Ovary (tissue), 3 donors: ENCODE results near the gene TENM4.

ENCODE experiments used
- POLR2A ChIP-seq: fragments of 450-650 bp; IDR thresholded peaks from one replicate; pipeline ENCODE4 v1.6.1; 2017; ENCODE audit warnings: antibody characterized with exemption, mild to moderate bottlenecking, moderate library complexity
- TF ChIP-seq, protein P1 (sequence below), 3 donors: fragments of 450-650 bp in 2 of 3; fragments of 200-600 bp in 1 of 3; IDR thresholded peaks; one replicate each; pipeline versions ENCODE4 v1.5.1 to v1.8.0; 2016 to 2022; ENCODE audit warnings: antibody characterized with exemption in 3 of 3, mild to moderate bottlenecking in 1 of 3
- donor health status: DM: no; HTN: no; CAD: no.

DNA sequence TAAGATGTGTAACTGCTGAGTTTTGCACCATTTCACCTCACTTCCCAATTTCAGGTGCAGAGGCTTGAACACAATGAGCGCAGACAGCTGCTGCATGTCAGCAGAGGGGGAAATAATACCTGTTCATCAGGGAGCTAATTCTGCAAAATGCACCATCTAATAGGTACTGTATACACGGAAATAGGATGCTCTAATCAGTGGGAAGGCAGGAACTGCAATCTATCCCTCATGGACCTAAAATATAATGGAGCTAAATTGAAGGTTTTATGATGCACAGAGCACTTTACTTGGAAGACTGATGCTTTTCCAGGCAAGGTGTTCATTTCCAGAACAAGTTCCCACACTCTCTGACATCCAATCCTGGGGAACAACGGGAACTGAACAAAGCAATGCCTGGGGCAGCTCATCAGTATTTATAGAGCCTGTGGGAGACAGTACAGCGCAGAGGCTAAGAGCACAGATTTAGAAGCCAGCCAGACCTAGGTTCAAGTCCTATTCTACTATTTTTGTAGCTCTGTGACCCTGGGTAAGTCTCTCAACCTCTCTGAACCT is 78.5 kb downstream of the TENM4 start:
- TF ChIP-seq, protein P1, sequence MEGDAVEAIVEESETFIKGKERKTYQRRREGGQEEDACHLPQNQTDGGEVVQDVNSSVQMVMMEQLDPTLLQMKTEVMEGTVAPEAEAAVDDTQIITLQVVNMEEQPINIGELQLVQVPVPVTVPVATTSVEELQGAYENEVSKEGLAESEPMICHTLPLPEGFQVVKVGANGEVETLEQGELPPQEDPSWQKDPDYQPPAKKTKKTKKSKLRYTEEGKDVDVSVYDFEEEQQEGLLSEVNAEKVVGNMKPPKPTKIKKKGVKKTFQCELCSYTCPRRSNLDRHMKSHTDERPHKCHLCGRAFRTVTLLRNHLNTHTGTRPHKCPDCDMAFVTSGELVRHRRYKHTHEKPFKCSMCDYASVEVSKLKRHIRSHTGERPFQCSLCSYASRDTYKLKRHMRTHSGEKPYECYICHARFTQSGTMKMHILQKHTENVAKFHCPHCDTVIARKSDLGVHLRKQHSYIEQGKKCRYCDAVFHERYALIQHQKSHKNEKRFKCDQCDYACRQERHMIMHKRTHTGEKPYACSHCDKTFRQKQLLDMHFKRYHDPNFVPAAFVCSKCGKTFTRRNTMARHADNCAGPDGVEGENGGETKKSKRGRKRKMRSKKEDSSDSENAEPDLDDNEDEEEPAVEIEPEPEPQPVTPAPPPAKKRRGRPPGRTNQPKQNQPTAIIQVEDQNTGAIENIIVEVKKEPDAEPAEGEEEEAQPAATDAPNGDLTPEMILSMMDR (IDR thresholded peaks at IDR 0.05), result no peak
- no peak for TF ChIP-seq POLR2A
